Heart left ventricle (tissue), 16 donors: ENCODE results near the gene PEAK1. TPM values are rescaled to one million over a fixed set of nuclear protein-coding genes. Genes with fewer than 3 reads are reported as not detected.
"Not testable (repeated sequence)": the region's sequence is repeated elsewhere in the genome, so short reads cannot be mapped to it uniquely, and the experiment has no call there.

ENCODE experiments used
- ATAC-seq, 4 donors: fragments of 200-7000 bp; cut with Tn5 transposase; one replicate each; pipeline ENCODE4 v1.9.1; 2020 to 2022; ENCODE audit warnings: moderate library complexity in 4 of 4, mild to moderate bottlenecking in 3 of 4, moderate number of reproducible peaks in 1 of 4
- DNase-seq, 5 donors: peaks; one replicate each; pipeline ENCODE4 v3.0.0-alpha.2; 2020
- H3K27ac ChIP-seq, 12 donors: fragments of 200-600 bp; sonication (generic) in 4 of 12; one replicate each; pipeline versions ENCODE4 v1.5.0 to v1.8.0; 2016 to 2022; ENCODE audit warnings: mild to moderate bottlenecking in 2 of 12
- H3K27me3 ChIP-seq, 9 donors: fragments of 200-600 bp; sonication (generic) in 2 of 9; one replicate each; pipeline versions ENCODE4 v1.5.1 to v1.8.0; 2016 to 2022; ENCODE audit warnings: mild to moderate bottlenecking in 3 of 9
- H3K36me3 ChIP-seq, 9 donors: fragments of 200-600 bp; sonication (generic) in 2 of 9; one replicate each; pipeline versions ENCODE4 v1.5.0 to v1.8.0; 2018 to 2022; ENCODE audit warnings: mild to moderate bottlenecking in 2 of 9
- H3K4me1 ChIP-seq, 12 donors: fragments of 200-600 bp; sonication (generic) in 4 of 12; one replicate each; pipeline versions ENCODE4 v1.5.0 to v1.8.0; 2016 to 2022; ENCODE audit warnings: mild to moderate bottlenecking in 3 of 12
- H3K4me3 ChIP-seq, 12 donors: fragments of 200-600 bp; sonication (generic) in 4 of 12; one replicate each; pipeline versions ENCODE4 v1.5.0 to v1.8.0; 2017 to 2022; ENCODE audit warnings: mild to moderate bottlenecking in 9 of 12, moderate library complexity in 4 of 12
- H3K9me3 ChIP-seq, 12 donors: fragments of 200-600 bp; sonication (generic) in 4 of 12; one replicate each; pipeline versions ENCODE4 v1.5.0 to v1.8.0; 2016 to 2022; ENCODE audit warnings: mild to moderate bottlenecking in 1 of 12
- POLR2A ChIP-seq, 2 donors: fragments of 450-650 bp; IDR thresholded peaks; one replicate each; pipeline ENCODE4 v1.6.1; 2017; ENCODE audit warnings: antibody characterized with exemption in 2 of 2, mild to moderate bottlenecking in 2 of 2, moderate library complexity in 2 of 2
- WGBS, 4 donors: extraction: QIAGEN DNeasy Blood & Tissue Kit in 2 of 4; methylation state at CpG; one replicate each; pipeline versions ENCODE4 v1.1.5 to v1.1.7; 2013 to 2018; 5-methylcytosine and 5-hydroxymethylcytosine counted together
- intact Hi-C, 10 donors: fragments of 100-400 bp; cut with DNase I; formaldehyde crosslinking; loops; one replicate each; pipeline versions ENCODE4 v1.11.1 to v1.14.2; 2022
- polyA plus RNA-seq, 2 donors: library from polyadenylated mRNA; stranded (reverse); fragments of 200-250 nt; gene quantifications; one replicate each; pipeline ENCODE4 v1.2.3, GENCODE V29; 2013
- total RNA-seq, 9 donors: library from RNA; depleted of rRNA in 2 of 9; stranded (reverse); fragments of >200 nt in 2 of 9; fragmentation: NEBNext Ultra II Directional in 3 of 9; extraction: Animal tissue kit (Norgen Biotek cat#: 25700) in 3 of 9; gene quantifications; one replicate each; pipeline versions ENCODE4 v1.1.0 to v1.2.4, GENCODE V29; 2016 to 2023
- TF ChIP-seq, protein P1 (sequence below), 12 donors: fragments of 200-600 bp; sonication (generic) in 4 of 12; IDR thresholded peaks; one replicate each; pipeline versions ENCODE4 v1.5.0 to v1.8.0; 2018 to 2022; ENCODE audit warnings: antibody characterized with exemption in 12 of 12, mild to moderate bottlenecking in 5 of 12
- donor health status: ischemic (EF 13 %, LVEDD 7.1; RV severe dilation, severe dysfunction).
- donor health status: healthy with polysubstance abuse.
- donor health status: DM: no; HTN: yes; CAD: no.
- donor health status: DM: no; HTN: no; CAD: no.
- donor health status: ischemic (EF 25% LVEDD 6.9; RV normal size, moderate dysfunction).
- donor health status: ischemic (EF 25% LVEDD 5.7; RV mildly dilated, moderate dysfunction).
- donor health status: healthy.
- donor health status: DM: yes; HTN: yes; CAD: no.
- donor health status: ischemic (EF 35%, LVEDD 5.7; RV mildly dilated, moderate dysfunction).
- donor health status: nonischemic (EF 11% LVEDD 7.7; RV severe dilation, severe dysfunction).
- donor health status: DM: yes; HTN: yes; CAD: no.
- donor health status: PGD.
- donor health status: ischemic (EF 29% LVEDD 5.4; RV normal size, mild dysfunction).
- donor health status: nonischemic (EF 23%, LVEDD 6.1; RV moderate dilation, normal function).

PEAK1 gene
- total and polyA plus RNA-seq, 11 donors, result 12.8 to 139 (median 86.3) TPM

- H3K27me3 ChIP-seq, result no peaks in the 10 kb centered on the region
- peaks cover 0 to 14% (median 0%) of the 10 kb centered on the region in 9 donors for H3K36me3 ChIP-seq
- H3K27ac ChIP-seq, result no peak overlapping the region
- DNase-seq (no peak), ATAC-seq (no peak)
- 56 to 65% (median 60%) methylated on average over 3 of the region's 3 CpGs for WGBS, 4 donors
- no peak overlapping the region for H3K4me3 ChIP-seq
- H3K4me1 ChIP-seq, result peaks cover 0 to 19% (median 0%) of the 10 kb centered on the region in 12 donors
- peaks cover 0 to 4% (median 0%) of the 10 kb centered on the region in 12 donors for H3K9me3 ChIP-seq
- intact Hi-C loops, result no loop called here
- TF ChIP-seq, protein P1, sequence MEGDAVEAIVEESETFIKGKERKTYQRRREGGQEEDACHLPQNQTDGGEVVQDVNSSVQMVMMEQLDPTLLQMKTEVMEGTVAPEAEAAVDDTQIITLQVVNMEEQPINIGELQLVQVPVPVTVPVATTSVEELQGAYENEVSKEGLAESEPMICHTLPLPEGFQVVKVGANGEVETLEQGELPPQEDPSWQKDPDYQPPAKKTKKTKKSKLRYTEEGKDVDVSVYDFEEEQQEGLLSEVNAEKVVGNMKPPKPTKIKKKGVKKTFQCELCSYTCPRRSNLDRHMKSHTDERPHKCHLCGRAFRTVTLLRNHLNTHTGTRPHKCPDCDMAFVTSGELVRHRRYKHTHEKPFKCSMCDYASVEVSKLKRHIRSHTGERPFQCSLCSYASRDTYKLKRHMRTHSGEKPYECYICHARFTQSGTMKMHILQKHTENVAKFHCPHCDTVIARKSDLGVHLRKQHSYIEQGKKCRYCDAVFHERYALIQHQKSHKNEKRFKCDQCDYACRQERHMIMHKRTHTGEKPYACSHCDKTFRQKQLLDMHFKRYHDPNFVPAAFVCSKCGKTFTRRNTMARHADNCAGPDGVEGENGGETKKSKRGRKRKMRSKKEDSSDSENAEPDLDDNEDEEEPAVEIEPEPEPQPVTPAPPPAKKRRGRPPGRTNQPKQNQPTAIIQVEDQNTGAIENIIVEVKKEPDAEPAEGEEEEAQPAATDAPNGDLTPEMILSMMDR (IDR thresholded peaks at IDR 0.05), result no peak
- TF ChIP-seq POLR2A (IDR thresholded peaks at IDR 0.05), result no peak
Measured at GRCh38 chr15:77276096-77276495, 143.8 kb downstream of the PEAK1 start.

- Histone ChIP-seq H3K4me1 (peaks cover 0 to 19% (median 0%) of the 10 kb centered on the region in 12 donors), H3K9me3 (peaks cover 0 to 15% (median 0%) of the 10 kb centered on the region in 12 donors), H3K36me3 (peaks cover 0 to 11% (median 0%) of the 10 kb centered on the region in 9 donors)
- intact Hi-C loops, H3K27me3 ChIP-seq, H3K27ac ChIP-seq, ATAC-seq, DNase-seq, H3K4me3 ChIP-seq: not testable (repeated sequence)
Measured at GRCh38 chr15:77273136-77273535, 146.8 kb downstream of the PEAK1 start.

DNA sequence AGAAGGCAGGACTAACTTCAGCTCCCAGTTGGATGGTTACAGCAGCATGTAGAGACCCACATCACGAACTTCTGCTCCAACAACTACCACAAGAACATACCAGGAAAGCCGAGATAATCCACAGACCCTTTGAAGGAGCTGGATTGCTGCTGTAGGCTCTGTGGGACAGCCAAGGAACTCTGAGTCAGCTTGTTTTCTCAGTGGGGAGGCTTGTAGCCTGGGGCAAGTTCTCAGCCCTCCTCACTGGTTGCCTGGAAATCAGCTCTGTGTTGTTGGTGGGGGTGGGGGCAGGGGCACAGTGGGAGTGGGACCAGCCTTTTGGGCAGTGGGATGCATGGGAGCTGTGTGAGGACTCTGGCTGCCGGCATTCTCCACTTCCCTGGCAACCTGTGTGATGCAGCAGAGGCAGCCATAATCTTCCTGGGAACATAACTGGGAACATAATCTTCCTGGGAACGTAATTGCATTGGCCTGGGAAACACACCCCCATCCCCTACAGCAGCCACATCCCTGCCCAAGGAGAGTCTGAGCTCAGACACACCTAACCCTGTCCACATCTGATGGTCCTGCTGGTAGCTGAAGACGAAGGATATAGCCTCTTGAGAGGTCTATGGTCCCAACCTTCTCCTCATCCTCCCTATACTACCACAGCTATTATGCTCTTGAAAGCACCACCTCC, 153.1 kb downstream of the PEAK1 start:
- no peaks in the 10 kb centered on the region for H3K27me3 ChIP-seq
- 90 to 95% (median 93%) methylated on average over 4 to 5 of the region's 5 CpGs for WGBS, 4 donors
- DNase-seq (no peak), ATAC-seq (no peak)
- TF ChIP-seq, protein P1 (IDR thresholded peaks at IDR 0.05), result no peak
- TF ChIP-seq POLR2A (IDR thresholded peaks at IDR 0.05), result no peak
- H3K4me1 ChIP-seq, result no peaks in the 10 kb centered on the region
- H3K4me3 ChIP-seq, result no peak overlapping the region
- H3K36me3 ChIP-seq, result no peaks in the 10 kb centered on the region
- peaks cover 0 to 11% (median 0%) of the 10 kb centered on the region in 12 donors for H3K9me3 ChIP-seq
- no peak overlapping the region for H3K27ac ChIP-seq
- intact Hi-C loops, result no loop called here

DNA sequence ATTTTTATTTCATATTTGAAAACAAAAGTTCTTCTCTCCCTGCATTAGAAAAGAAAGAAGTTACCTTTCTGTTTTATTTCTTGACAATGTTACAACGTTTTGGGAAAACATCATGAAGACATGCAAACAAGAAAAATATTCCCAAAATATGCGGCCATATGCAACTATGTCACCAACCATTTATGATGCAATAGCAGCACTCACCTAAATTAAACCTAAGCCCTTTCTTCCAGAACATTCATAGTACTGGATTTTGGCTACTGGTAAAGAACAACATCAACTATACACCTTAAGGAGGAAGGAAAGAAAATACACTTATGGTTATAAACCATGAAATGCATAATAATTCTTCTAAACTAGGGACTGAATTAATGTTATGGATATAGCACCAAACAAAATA, 164.5 kb downstream of the PEAK1 start:
- peaks cover 0 to 2% (median 0%) of the 10 kb centered on the region in 12 donors for H3K9me3 ChIP-seq
- no peak overlapping the region for H3K27ac ChIP-seq
- intact Hi-C loops, result no loop called here
- peaks cover 0 to 6% (median 0%) of the 10 kb centered on the region in 12 donors for H3K4me1 ChIP-seq
- ATAC-seq (no peak), DNase-seq (no peak)
- H3K36me3 ChIP-seq, result peaks cover 0 to 43% (median 18%) of the 10 kb centered on the region in 9 donors
- H3K4me3 ChIP-seq, result no peak overlapping the region
- 89 to 90% (median 90%) methylated on average over 2 of the region's 2 CpGs for WGBS, 4 donors
- no peaks in the 10 kb centered on the region for H3K27me3 ChIP-seq
- TF ChIP-seq POLR2A (IDR thresholded peaks at IDR 0.05), result no peak
- TF ChIP-seq, protein P1 (IDR thresholded peaks at IDR 0.05), result no peak

- H3K4me1 ChIP-seq, result no peaks in the 10 kb centered on the region
- H3K27ac ChIP-seq, result no peak overlapping the region
- H3K36me3 ChIP-seq, result peaks cover 0 to 73% (median 35%) of the 10 kb centered on the region in 9 donors
- 93 to 97% (median 96%) methylated on average over 2 of the region's 2 CpGs for WGBS, 4 donors
- ATAC-seq (no peak), DNase-seq (no peak)
- no peak overlapping the region for H3K4me3 ChIP-seq
- H3K27me3 ChIP-seq, result no peaks in the 10 kb centered on the region
- TF ChIP-seq, protein P1 (IDR thresholded peaks at IDR 0.05), result no peak
- TF ChIP-seq POLR2A (IDR thresholded peaks at IDR 0.05), result no peak
- no peaks in the 10 kb centered on the region for H3K9me3 ChIP-seq
- intact Hi-C loops, result no loop called here
Measured at GRCh38 chr15:77251662-77252061, 168.2 kb downstream of the PEAK1 start.
